ENCODE data around the gene COG1.

Gene COG1

DNA sequence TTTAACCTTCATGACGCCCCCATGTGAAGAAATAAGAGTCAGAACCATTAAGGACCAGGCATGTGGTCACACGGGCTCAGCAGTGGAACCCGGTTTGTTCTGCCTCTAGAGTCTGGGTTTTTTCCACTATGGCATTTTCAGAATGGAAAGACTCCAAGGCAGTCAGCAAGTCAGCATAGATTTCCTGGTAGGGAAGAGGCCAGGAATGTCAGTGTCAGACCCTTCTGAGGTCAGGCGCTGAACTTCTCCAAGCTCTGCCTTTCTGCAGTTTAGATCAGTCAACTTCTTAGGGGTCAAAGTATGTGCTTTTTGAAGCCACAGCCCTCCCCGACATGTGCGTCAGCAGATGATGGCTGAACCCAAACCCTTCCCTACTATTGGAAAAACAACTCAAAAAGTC is 24.2 kb upstream of the COG1 start:
- DNase-seq = no peak

DNA sequence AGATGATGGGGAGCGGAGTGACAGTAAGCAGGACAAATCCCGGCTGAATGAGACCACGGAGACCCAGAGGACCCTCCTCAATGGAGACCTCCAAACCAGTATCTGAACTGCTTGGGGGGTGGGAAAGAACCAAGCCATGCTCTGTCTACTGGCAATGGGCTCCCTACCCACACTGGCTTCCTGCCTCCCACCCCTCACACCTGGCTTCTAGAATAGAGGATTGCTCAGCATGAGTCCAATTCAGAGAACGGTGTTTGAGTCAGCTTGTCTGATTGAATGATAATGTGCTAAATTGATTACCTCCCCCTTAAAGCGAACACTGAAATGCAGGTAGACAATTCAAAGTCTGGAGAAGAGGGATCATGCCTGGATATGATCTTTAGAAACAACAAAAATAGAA is 22.5 kb upstream of the COG1 start:
- no peak for DNase-seq

DNA sequence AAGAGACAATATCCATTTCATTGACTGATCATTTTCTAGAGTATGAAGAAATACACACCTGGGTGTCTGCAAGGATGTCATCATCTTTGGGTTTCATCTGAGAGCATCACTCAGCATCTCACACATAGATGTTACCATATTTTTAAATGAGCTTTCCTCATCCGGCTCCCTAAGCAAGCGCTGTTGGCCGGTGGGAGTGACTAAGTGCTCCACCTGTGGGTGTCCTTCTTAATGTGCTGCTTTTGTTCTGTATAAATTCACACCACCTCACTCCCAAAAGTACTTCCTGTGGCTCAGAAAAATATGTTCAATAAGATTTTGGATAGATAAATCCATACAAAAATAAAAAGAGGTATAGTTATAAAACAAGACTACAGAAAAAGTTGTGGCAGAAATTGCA is 20.6 kb upstream of the COG1 start:
- no peak for DNase-seq

DNA sequence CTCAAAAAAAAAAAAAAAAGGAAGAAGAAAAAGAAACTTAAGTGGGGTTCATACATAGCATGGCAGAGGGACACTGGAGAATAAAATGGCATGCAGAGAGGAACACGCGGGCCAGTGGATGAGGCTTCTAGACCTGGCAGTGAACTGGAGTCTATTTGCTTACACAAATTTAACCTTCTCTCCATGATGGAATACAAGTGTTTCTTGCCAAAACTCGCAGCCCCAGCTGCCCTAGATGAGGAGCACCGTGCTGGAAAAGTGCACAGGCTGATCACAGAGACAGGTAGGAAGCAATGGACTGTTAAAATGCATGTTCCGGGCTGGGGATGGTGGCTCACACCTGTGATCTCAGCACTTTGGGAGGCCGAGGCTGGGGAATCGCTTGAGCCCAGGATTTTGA is 18.7 kb upstream of the COG1 start:
- no peak for DNase-seq

DNA sequence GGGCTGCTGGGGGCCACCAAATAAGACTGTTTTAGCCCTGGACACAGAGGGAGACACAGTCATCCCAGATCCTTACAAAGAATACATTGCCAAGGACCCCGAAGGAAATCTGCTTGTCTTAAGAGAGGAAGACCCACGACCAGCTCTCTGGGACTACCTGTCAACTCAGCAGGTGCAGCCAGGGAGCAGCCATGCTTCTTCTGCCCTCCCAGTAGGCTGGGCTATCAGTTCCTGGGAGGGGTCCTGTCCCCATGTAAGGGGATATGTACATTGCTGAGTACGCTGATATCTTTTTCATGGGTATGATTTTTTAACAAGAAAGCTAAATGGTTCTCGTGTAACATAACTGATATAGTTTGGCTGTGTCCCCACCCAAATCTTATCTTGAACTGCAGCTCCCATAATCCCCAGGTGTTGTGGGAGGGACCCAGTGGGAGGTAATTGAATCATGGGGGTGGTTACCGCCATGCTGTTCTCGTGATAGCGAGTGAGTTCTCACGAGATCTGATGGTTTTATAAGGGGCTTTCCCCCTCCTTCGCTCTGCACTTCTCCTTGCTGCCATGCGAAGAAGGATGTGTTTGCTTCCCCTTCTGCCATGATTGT is 16.8 kb upstream of the COG1 start:
- no peak for DNase-seq

DNA sequence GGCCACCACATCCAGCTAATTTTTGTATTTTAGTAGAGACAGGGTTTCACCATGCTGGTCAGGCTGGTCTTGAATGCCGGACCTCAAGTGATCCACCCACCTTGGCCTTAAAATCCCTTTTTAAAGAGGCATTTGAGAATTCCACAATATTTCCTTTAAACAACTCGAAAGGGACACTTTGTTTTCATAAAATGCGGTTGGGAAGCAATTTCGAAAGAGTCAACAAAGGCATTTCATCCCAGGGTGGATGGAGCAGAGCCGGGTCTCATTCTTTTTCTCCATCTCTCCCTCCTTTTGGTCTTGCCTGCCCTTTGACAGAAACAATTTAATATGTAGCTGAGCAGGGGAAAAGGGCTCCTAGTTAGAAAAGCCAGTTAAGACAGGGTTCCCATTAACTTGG is 13.5 kb upstream of the COG1 start:
- DNase-seq = no peak

DNA sequence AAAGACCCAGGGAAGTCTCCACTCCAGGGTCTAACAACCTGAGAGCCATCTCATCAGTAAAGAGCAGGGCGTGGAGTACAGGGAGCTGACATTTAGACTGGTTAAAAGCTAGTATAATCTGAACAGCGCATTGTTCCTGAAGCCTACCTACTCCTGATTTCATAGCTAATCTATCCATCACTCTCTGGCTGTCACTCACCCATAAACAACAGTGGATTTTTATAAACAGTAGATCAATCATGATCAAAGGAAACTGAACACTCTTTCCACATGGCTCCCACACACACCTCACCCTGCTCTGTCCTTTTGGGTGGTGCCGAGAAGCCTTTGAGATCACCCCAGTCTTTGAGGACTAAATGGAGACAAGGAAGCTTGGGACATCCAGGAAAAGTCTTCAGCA is 13.0 kb upstream of the COG1 start:
- no peak for DNase-seq

DNA sequence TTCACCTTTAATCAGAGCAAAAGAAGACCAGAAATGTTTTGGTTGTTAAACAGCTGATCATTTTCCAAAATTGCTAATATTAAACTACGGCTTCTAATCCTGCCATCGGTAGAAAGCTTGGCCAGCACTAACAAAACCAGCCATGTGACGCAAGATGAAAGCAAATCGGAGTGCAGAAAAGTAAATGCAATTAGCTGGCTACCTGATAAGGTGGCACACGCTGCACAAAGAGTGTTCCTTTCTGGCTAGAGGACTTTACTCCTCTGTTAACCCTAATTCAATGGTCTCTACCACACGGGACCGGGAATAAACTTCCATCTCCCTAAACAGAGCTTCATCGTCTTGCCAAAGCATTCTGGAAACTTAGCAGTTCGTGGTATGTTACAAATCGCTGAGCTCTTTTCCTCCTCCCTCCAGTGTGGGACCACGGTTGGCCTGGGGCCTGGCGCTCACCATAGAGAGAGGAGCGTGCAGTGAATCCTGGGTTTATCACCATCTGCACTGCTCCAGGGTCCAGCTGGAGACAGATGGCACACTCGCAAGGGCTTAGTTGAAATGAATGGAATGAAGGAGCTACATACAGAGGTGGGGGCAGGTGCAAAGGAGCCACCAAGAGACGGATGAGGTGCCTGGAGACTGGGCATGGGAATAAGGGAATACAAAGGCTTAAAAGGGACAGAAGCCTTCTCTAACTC is 10.1 kb upstream of the COG1 start:
- DNase-seq = no peak

DNA sequence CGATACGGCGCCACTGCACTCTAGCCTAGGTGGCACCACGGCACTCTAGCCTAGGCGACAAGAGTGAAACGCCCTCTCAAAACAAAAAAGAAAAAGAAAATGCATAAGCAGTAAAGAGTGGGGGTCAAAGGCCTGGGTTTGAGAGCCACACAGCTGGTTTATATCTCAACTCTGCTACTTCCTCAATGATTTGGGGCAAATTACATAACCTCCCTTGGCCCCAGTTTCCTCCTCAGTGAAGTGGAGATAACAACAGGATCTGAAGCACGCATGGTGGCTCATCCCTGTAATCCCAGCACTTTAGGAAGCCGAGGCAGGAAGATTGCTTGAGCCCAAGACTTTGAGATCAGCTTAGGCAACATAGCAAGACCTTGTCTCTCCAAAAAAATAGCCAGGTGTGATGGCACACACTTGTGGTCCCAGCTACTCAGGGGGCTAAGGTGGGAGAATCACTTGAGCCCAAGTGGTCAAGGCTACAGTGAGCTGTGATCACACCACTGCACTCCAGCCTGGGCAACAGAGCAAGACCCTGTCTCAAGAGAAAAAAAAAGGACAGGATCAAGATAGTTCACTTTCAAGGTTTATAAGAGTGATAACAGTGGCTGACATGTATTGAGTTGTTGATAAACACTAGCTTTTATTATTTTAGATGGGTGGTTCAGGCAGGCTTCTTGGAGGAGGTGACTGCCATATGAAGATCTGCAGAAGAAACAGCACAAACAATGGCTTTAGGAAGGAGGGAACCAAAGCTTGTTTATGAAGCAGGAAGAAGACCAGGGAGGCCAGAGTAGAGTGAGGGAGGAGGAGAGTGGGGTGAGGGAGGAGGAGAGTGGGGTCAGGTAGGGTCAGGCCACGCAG is 8.5 kb upstream of the COG1 start:
- no peak for DNase-seq

DNA sequence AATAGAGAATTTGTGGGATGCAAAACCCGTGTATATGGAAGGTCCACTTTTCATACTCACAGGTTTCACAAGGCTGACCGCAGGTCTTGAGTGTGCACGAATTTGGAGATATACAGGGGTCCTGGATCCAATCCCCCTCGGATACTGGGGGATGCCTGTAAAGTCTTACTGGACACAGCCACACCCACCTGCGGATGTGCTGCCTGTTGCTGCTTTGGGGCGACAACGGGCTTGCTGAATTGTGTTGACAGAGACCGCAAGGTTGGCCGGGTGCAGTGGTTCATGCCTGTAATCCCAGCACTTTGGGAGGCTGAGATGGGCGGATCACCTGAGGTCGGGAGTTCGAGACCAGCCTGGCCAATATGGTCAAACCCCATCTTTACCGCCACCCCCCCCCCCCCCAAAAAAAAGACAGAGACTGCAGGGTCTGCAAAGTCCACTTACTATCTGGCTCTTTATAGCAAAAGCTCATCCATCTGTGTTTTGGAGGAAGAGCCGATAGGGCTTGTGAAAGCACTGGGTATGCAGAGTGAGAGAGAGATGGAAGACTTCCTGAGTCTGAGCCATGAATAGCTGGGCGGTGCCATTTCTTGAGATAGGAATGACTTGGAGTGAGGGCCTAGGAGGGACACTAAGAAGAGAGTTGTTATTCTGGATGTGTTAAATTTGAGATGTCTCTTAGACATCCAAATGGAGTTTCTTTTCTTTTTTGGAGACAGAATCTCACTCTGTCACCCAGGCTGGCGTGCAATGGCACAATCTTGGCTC is 6.4 kb upstream of the COG1 start:
- DNase-seq = no peak

DNA sequence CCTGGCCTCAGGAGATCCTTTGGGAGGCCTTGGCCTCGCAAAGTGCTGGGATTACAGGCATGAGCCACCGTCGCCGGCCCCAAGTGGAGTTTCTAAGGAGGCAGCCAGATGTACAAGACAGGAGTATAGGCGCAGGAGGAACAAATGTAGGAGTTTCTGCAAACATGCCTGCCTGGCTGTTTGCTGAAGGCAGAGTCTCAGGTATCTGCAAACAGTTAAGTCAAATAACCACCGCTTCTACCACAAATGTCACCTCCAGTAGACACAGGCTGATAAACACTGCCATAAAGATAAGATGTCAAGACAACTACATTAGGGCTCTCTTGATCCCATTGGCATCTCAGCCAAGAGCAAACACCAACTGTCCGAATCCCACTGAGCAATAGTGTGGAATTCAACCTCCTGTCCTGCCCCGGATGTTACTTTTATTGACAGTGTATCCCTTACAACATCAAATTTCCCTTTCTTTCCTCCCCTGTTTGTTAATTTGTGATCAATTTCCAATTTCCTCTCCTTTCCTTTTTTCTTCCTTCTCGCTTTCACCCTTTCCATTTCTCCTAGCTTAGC is 5.6 kb upstream of the COG1 start:
- DNase-seq = no peak

DNA sequence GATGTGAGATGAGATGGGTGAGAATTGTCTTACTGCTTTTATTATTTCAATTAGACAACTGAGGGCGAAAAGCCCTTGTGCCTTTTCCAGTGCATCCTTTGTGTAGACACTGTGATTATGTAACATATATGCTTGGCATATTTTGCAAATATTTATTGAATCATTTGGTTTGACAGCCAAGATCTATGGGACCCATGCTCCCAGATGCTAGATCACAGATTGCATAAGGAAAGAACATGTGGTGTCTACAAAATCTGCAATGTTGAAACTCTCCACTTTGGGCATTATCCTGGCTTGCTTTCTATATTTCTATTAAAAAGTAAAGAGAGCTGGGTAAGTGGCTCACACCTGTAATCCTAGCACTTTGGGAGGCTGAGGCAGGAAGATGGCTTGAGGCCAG is 4.8 kb upstream of the COG1 start:
- no peak for DNase-seq

DNA sequence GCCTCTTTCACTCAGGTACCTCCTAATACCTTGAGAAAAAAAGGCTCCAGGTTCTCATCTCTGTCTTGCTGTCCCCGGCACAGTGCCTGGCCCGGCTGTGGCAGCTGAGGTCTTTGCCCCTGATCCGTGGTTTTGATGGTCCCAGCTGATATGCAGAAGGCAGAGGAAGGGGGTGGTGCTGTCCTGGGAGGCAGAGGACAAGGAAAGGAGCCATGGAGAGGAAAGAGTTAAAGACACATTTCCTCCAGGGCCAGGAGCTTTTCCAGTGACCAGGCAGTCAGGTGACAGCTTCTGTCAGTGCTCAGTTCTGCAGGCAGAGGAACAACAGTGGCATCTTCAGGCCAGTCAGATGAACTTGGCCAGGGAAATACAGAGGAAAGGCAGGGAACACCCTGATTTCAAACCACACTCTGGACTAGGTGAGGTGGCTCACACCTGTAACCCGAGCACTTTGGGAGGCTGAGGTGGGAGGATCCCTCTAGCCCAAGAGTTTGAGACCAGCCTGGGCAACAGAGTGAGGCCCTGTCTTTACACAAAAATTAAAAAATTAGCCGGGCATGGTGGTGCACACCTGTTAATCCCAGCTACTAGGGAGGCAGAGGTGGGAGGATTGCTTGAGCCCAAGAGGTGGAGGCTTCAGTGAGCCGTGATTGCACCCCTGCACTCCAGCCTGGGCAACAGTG is 3.3 kb upstream of the COG1 start:
- DNase-seq = peak in 1 of 2 donors; percentile 35

DNA sequence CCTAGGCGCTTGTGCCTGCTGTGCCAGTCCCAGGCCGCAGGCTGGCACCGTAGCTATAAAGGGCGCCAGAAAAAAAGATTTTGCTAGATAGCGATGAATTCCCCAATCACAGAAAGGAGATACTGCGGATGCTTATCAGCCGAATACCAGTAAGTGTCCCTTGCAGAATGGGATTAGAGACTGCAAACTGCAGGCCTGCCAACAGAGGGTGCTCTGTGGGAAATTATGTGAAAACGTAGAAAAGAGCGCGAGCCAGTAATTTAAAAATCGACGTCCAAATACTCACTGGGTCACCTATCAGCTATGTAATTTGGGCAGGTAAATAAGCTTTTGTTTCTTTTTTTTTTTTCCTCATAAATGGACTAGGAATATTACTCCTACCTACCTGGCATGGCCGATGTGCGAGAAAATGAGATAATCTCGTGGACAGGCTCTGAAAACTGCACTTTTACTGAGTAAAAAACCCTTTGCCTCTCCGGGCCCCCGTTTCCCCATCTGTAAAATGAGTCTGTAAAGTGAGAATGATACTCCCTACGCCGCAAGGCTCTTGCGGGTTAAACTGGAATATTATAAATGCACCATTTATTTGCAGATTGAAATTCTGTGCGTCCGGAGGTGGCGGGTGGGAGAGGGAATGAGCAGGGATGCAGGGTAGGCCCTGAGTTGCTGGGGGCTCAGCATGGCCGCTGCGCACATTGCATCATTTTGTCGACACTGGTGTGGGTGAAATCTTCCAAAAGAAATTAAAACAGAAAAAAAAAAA is 1.2 kb upstream of the COG1 start:
- peak; percentile 69 to 78 for DNase-seq

DNA sequence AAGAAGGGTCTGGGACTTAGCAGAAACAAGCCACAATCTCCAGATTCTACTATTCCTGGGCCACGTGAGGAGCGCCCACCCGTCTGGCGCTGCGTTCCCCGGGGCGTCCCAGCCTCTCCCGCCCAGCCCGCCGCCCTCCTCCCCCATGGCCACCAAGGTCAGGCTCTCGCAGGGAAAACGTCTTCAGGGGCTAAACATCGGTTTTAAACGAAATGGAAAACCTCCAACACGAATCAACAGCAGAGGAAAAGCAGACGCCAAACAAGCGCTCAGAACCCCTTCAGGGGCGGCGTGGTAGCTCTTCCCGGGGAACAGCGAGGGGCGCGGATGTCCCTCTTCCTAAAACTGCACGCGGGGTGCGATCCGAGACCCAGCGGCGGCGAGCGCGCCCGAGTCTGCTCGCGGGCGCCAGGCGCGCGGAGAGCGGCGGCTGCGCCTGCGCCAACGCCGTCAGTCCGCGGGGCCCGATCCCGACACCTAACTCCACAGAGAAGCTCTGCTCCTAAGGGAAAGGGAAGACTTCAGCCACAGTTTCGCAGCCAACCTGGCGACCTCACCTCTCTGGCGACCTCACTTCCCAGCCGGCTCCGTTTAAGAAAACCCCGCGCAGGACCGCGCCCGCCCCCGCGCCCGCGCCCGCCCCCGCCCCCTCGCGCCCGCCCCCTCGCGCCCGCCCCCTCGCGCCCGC is 505 bp upstream of the COG1 start:
- peak; percentile 52 to 72 for DNase-seq

DNA sequence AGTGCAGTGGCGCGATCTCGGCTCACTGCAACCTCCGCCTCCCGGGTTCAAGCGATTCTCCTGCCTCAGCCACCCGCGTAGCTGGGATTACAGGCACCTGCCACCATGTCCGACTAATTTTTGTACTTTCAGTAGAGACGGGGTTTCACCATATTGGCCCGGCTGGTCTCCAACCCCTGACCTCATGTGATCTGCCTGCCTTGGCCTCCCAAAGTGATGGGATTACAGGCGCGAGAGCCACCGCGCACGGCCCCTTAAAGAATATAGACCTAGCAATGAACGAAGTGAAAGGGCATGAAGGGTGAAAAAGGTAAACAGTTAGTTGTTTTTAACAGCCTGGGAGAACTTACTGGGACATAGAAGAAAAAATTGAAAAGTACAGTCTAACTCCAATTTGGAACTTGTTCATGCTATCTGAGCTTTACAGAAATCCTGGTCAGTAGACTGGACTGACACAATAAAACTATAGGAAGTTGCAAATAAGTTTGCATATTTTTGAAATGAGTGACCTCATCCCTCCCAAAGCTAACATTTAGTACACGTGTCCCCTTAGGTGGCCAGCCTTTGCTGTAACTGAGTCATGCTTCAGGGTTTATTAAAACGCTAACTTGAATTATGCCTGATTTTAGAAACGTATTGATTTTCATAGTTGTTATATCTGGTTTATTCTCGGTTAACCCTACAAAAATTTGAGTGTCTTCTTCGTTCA is 1.8 kb downstream of the COG1 start:
- no peak for DNase-seq

DNA sequence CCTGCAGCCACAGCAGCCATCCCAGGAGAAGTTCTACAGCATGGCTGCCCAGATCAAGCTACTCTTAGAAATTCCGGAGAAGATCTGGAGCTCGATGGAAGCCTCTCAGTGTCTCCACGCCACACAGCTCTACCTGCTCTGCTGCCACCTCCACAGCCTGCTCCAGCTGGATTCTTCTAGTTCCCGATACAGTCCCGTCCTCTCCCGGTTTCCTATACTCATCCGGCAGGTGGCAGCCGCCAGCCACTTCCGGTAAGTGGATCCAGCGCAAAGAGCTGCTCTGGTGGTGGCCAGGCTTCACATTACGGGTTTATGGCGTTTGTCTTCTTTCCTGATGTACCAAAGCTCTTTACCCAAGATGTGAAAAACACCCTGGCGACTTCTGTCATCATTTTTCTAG is 3.6 kb downstream of the COG1 start:
- no peak for DNase-seq

DNA sequence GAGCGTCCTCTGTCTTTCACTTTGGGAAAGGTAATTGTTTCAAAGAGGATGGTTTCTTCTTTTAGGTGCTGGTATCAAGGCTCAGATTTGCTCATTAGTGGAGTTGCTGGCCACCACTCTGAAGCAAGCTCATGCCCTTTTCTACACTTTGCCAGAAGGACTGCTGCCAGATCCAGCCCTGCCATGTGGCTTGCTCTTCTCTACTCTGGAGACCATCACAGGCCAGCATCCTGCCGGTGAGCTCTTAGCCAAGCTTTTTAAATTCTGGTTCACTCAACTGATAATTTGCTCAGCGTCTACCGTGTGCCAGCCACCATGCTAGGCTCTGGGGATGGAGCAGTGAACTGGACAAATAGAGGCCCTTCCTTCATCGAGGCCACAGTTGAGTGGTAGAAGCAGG is 4.3 kb downstream of the COG1 start:
- DNase-seq = no peak

DNA sequence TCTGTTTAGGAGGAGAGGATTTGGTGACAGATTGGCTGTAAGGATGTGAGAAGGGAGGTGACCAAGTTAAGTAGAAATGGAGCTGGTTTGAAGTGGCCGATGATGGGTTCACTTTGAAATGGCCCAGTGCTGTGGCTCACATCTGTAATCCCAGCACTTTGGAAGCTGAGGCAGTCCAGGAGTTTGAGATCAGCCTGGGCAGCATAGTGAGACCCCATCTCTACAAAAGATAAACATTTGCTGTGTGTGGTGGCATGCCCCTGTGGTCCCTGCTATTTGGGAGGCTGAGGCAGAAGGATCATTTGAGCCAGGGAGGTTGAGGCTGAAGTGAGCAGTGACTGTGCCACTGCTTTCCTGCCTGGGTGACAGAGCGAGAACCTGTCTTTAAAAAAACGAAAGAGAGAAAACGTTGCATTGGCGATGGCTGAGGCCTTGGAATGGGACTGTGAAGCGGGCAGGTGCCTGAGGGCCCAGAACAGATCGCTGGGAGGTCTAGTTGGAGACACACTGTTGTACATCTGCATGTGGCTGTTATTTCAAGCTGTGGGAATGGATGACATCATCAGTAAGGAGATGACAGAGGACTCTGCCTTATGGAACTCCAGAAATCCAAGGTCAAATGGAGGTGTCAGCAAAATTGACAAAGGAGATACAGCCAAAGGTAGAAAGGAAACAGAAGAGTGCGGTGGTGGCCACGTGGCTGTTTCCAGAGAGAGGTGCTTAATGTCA is 5.5 kb downstream of the COG1 start:
- no peak for DNase-seq

DNA sequence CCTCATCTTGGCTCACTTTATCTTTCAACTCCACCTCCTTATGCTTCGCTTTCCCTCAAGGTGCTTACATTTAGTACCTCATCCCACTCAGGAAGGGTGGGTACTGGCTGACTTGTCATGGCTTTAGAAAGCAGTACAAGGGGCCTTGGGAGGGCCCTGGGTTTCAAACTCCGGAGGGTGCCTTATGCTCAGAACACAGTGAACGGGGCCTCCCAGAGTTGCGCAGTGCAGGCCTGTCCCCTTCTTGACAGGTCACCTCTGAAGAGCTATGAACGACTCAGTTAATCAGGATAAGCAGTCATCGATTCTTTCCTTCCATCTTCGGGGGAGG is 6.0 kb downstream of the COG1 start:
- no peak for DNase-seq

All from hippocampal formation (tissue), 2 donors.